GM12801 (cell line): ENCODE results near the gene CACNA1D.

Experiments used
- CTCF ChIP-seq: IDR thresholded peaks from one replicate; pipeline ENCODE4 v1.5.1; 2011; ENCODE audit warnings: control low read depth; ENCODE audit not compliant: insufficient read length; ENCODE audit errors: extremely low read depth

Gene CACNA1D

GRCh38 chr3:53815067-53815466, 320.7 kb downstream of the CACNA1D start:
- TF ChIP-seq CTCF = no peak

GRCh38 chr3:53815651-53816050, 321.2 kb downstream of the CACNA1D start:
- no peak for TF ChIP-seq CTCF

- no peak for TF ChIP-seq CTCF
Observed at GRCh38 chr3:53816425-53816824, 322.0 kb downstream of the CACNA1D start.

GRCh38 chr3:53817211-53817610, 322.8 kb downstream of the CACNA1D start:
- no peak for TF ChIP-seq CTCF

GRCh38 chr3:53817809-53818208, 323.4 kb downstream of the CACNA1D start:
- no peak for TF ChIP-seq CTCF

GRCh38 chr3:53818221-53819162, 324.1 kb downstream of the CACNA1D start:
- no peak for TF ChIP-seq CTCF

GRCh38 chr3:53819163-53819868, 324.9 kb downstream of the CACNA1D start:
- TF ChIP-seq CTCF = no peak
